ENCODE measurements around the gene LPGAT1. TPM values are rescaled to one million over a fixed set of nuclear protein-coding genes. Genes with fewer than 3 reads are reported as not detected.

Gene LPGAT1
- total RNA-seq, 6 experiments from 2014 or later = 32.0 to 141 (median 55.7) TPM

GRCh38 chr1:211752951-211753486 lies 77.5 kb downstream of the LPGAT1 start:
- TF ChIP-seq, protein P1, sequence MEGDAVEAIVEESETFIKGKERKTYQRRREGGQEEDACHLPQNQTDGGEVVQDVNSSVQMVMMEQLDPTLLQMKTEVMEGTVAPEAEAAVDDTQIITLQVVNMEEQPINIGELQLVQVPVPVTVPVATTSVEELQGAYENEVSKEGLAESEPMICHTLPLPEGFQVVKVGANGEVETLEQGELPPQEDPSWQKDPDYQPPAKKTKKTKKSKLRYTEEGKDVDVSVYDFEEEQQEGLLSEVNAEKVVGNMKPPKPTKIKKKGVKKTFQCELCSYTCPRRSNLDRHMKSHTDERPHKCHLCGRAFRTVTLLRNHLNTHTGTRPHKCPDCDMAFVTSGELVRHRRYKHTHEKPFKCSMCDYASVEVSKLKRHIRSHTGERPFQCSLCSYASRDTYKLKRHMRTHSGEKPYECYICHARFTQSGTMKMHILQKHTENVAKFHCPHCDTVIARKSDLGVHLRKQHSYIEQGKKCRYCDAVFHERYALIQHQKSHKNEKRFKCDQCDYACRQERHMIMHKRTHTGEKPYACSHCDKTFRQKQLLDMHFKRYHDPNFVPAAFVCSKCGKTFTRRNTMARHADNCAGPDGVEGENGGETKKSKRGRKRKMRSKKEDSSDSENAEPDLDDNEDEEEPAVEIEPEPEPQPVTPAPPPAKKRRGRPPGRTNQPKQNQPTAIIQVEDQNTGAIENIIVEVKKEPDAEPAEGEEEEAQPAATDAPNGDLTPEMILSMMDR (IDR thresholded peaks at IDR 0.05) = no peak
- no peak for TF ChIP-seq POLR2A (IDR thresholded peaks at IDR 0.05)
- 32% methylated on average over 2 of the region's 2 CpGs for WGBS (ENCODE audit: insufficient coverage, low coverage, low lambda C conversion rate, missing lambda C conversion rate)
- DNase-seq = no peak
- ATAC-seq = no peak
- intact Hi-C loops (cut with DNase I) = no loop called here
- peaks cover 0 to 1% (median 0%) of the 10 kb centered on the region in 4 donors for H3K9me3 ChIP-seq
- H3K27me3 ChIP-seq = no peaks in the 10 kb centered on the region
- H3K4me1 ChIP-seq = no peaks in the 10 kb centered on the region
- H3K27ac ChIP-seq = no peak overlapping the region
- H3K36me3 ChIP-seq = peaks cover 0 to 32% (median 9%) of the 10 kb centered on the region in 4 donors
- H3K4me3 ChIP-seq = no peak overlapping the region

DNA sequence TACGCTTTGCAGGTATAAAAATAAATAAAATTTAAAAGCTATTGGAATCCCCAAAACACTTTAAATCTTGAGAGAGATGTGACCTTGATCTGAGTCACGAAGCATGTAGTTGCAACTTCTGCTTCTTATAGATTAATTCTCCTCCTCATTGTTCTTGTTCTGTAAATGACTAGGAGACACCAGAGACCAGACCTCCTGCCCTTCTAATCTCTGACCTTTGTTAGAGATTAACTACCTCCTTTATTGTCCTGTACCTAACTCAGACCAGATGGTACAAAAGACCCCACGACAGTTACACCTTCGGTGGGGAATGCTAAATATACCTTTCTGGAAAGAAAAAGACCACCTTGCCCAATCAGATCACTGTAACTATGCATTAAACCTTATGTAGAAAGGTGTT lies 78.2 kb downstream of the LPGAT1 start:
- ATAC-seq (no peak), DNase-seq (no peak)
- H3K27me3 ChIP-seq = no peaks in the 10 kb centered on the region
- H3K4me1 ChIP-seq = no peaks in the 10 kb centered on the region
- H3K4me3 ChIP-seq = no peak overlapping the region
- H3K9me3 ChIP-seq = no peaks in the 10 kb centered on the region
- WGBS (ENCODE audit: insufficient coverage, low coverage, low lambda C conversion rate, missing lambda C conversion rate) = 82% methylated on average over 4 of the region's 4 CpGs
- no peak for TF ChIP-seq POLR2A (IDR thresholded peaks at IDR 0.05)
- TF ChIP-seq, protein P1 (IDR thresholded peaks at IDR 0.05) = no peak
- H3K27ac ChIP-seq = no peak overlapping the region
- intact Hi-C loops (cut with DNase I) = no loop called here
- peaks cover 0 to 36% (median 9%) of the 10 kb centered on the region in 4 donors for H3K36me3 ChIP-seq

DNA sequence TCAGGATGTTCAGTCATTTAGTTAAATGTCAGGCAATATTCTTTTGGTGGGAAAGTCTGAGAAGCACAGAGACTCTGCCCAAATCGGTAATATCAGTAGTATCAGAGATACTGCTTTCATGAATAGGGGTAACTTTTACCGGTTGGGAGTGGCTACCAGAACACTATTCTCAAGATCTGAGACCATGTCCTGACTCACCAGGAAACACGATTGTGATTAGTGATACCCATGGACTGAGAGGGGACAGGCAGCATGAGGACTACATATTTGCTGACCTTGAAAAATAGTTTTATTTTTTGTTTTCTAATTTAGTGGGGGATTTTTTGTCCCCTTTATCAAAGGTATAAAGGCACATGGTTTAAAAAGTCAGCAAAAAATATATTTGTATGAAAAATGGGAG lies 79.1 kb downstream of the LPGAT1 start:
- ATAC-seq (no peak), DNase-seq (no peak)
- TF ChIP-seq POLR2A (IDR thresholded peaks at IDR 0.05) = no peak
- TF ChIP-seq, protein P1 (IDR thresholded peaks at IDR 0.05) = no peak
- H3K36me3 ChIP-seq = peaks cover 0 to 36% (median 9%) of the 10 kb centered on the region in 4 donors
- no peak overlapping the region for H3K27ac ChIP-seq
- H3K27me3 ChIP-seq = no peaks in the 10 kb centered on the region
- 56% methylated on average over 2 of the region's 3 CpGs for WGBS (ENCODE audit: insufficient coverage, low coverage, low lambda C conversion rate, missing lambda C conversion rate)
- intact Hi-C loops (cut with DNase I) = no loop called here
- H3K9me3 ChIP-seq = no peaks in the 10 kb centered on the region
- H3K4me1 ChIP-seq = no peaks in the 10 kb centered on the region
- H3K4me3 ChIP-seq = no peak overlapping the region

DNA sequence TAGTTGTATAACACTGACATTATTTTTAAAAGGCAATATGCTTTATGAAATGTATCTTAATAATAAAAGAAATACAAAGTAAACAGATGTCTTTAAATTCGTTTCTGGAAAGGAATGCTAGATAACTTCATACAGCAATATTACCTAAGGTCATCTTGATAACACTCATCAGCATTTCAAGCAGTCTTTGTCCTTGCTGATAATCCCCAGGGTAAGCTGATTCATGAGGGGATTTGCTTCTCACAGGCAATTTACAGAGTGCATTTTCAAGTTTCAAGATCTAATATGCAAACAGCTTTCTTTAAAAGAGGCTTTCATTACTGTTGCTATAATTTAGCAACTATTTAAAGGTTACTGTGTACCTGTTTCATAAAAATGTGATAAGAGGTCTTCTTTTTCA lies 80.0 kb downstream of the LPGAT1 start:
- Histone ChIP-seq H3K27me3 (no peaks in the 10 kb centered on the region), H3K36me3 (peaks cover 0 to 36% (median 9%) of the 10 kb centered on the region in 4 donors), H3K27ac (no peak overlapping the region), H3K4me1 (no peaks in the 10 kb centered on the region), H3K4me3 (no peak overlapping the region), H3K9me3 (no peaks in the 10 kb centered on the region)
- intact Hi-C loops (cut with DNase I) = no loop called here
- no peak for TF ChIP-seq POLR2A (IDR thresholded peaks at IDR 0.05)
- TF ChIP-seq, protein P1 (IDR thresholded peaks at IDR 0.05) = no peak
- ATAC-seq (no peak), DNase-seq (no peak)
- 29% methylated on average over 1 of the region's 1 CpG for WGBS (ENCODE audit: insufficient coverage, low coverage, low lambda C conversion rate, missing lambda C conversion rate)
